IPS-18a (cell line): ENCODE data around the gene DPP6.

Experiments used
- H3K27ac ChIP-seq: one replicate; pipeline ENCODE4 v1.5.1; 2013; ENCODE audit warnings: low read length
- H3K27me3 ChIP-seq: one replicate; pipeline ENCODE4 v1.6.1; 2013; ENCODE audit warnings: mild to moderate bottlenecking, low read length; ENCODE audit not compliant: control insufficient read depth, insufficient read depth
- H3K36me3 ChIP-seq: one replicate; pipeline ENCODE4 v1.6.1; 2013; ENCODE audit warnings: low read depth, low read length; ENCODE audit not compliant: control insufficient read depth
- H3K4me1 ChIP-seq: one replicate; pipeline ENCODE4 v1.6.1; 2013; ENCODE audit warnings: low read depth, low read length; ENCODE audit not compliant: control insufficient read depth
- H3K4me3 ChIP-seq: one replicate; pipeline ENCODE4 v1.5.1; 2013; ENCODE audit warnings: low read length
- H3K9ac ChIP-seq: one replicate; pipeline ENCODE4 v1.6.1; 2013; ENCODE audit warnings: mild to moderate bottlenecking, low read length, moderate library complexity
- H3K9me3 ChIP-seq: one replicate; pipeline ENCODE4 v1.6.1; 2013; ENCODE audit warnings: low read depth, low read length; ENCODE audit not compliant: control insufficient read depth

Gene DPP6

DNA sequence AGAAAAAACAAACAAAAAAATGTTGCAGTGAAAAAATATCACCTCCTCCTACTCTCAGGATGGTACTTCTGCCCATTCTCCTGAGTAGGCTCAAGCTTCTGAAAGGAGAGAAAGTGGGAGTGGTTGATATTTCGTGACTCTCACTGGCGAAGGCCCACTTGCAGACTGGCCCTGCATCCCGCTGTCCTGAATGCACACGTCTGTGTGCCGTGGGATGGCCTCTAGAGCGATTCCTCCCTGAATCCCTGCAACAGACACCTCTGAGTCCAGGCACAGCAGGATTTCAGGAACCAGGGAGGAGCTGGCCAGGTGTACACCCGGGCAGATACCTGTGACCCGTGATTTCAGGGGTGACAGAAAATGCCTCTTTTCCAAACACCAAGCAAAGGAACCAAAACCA lies 319.2 kb downstream of the DPP6 start:
- Histone ChIP-seq H3K4me1 (peaks cover 6% of the 10 kb centered on the region), H3K9me3 (no peaks in the 10 kb centered on the region), H3K9ac (no peak overlapping the region), H3K4me3 (no peak overlapping the region), H3K27me3 (no peaks in the 10 kb centered on the region), H3K27ac (no peak overlapping the region), H3K36me3 (no peaks in the 10 kb centered on the region)

DNA sequence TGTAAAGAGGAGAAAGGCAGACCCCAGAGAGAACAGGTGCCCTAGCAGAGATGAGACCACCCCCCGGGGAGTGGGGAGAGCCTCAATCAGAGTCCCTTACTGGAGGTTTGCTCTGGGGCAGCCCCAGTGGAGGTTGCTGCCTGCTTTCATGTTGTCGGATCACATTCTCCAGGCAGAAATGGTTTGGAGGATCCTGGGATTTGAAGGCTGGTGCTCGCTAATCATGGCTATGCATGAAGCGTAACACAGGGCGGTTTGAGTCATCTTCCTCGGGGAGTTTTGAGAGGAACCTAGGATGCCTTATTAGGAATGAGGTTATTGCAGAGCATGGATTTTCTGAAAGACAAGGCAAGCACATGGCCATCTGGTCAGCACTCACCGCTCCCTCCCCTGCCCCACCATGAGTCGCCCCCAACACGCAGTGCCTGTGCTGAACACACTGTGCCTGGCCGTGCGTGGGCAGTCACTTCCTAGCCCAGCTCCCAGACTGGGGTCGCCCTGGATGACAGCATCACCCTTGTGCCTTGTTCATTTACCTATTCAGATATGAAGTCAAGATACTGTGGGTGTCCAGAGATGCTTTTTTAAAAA lies 319.9 kb downstream of the DPP6 start:
- Histone ChIP-seq H3K4me3 (no peak overlapping the region), H3K4me1 (peaks cover 6% of the 10 kb centered on the region), H3K27me3 (no peaks in the 10 kb centered on the region), H3K9ac (no peak overlapping the region), H3K27ac (no peak overlapping the region), H3K36me3 (no peaks in the 10 kb centered on the region), H3K9me3 (no peaks in the 10 kb centered on the region)

DNA sequence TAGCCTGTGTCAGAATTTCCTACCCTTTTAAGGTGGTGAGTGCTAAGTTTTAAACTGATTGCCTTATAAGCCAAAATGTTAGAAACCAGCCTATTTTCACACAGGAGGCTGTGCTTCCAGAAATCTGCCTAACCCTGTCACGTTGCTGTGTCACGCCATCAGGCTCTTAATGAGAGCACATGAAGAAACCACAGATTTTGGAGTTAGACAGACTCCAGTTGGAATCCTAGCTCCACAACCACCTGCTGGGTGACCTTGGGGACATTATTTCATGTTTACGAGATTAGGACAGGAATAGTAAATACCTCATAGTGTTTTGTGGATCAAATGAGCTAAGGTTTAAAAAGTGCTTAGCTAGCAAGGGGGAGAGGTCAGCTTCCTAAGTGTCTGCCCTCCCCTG lies 321.8 kb downstream of the DPP6 start:
- Histone ChIP-seq H3K27me3 (no peaks in the 10 kb centered on the region), H3K9ac (no peak overlapping the region), H3K36me3 (no peaks in the 10 kb centered on the region), H3K27ac (no peak overlapping the region), H3K9me3 (no peaks in the 10 kb centered on the region), H3K4me1 (peaks cover 6% of the 10 kb centered on the region), H3K4me3 (no peak overlapping the region)

DNA sequence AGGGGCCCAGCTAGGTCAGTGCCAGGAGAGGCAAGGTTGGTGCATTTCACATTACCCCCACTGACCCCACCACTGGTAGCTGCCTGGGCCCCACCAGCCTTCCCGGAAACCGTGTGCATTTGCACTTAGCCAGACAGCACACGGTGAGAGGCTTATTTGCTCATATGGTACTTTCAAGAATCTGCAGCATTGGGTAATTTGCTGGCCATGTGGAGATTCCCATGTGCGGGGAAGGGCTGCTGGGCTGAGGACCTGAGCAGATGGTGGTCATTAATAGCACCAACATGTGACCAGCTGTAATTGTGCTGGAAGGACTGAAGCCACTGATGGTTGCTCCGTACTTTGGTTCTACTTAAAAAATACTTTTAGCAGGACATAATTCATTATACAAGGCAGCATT lies 323.8 kb downstream of the DPP6 start:
- Histone ChIP-seq H3K4me1 (peaks cover 6% of the 10 kb centered on the region), H3K9ac (no peak overlapping the region), H3K36me3 (no peaks in the 10 kb centered on the region), H3K27ac (no peak overlapping the region), H3K27me3 (no peaks in the 10 kb centered on the region), H3K4me3 (no peak overlapping the region), H3K9me3 (no peaks in the 10 kb centered on the region)

DNA sequence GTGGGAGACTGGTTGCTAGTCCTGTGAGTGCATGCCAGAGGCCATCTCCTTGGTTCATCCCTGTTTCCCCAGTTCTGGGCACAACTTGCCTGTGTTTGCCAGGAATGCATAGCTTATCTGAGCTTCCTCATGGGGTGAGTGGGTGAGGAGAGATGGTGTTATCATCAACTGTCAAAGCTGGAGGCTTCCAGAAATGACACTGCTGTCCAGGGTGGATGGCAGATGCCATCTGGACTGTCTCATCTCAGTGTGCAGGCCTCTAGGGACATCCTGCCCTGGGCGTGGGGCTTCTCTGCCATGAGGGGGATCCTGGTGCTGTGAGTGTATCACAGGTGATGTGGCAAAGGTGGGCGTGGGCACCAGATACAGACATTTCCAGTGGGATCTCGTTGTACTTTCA lies 328.6 kb downstream of the DPP6 start:
- no peaks in the 10 kb centered on the region for H3K27me3 ChIP-seq
- no peaks in the 10 kb centered on the region for H3K9me3 ChIP-seq
- H3K4me1 ChIP-seq: no peaks in the 10 kb centered on the region
- no peak overlapping the region for H3K27ac ChIP-seq
- H3K36me3 ChIP-seq: no peaks in the 10 kb centered on the region
- no peak overlapping the region for H3K9ac ChIP-seq
- H3K4me3 ChIP-seq: no peak overlapping the region

DNA sequence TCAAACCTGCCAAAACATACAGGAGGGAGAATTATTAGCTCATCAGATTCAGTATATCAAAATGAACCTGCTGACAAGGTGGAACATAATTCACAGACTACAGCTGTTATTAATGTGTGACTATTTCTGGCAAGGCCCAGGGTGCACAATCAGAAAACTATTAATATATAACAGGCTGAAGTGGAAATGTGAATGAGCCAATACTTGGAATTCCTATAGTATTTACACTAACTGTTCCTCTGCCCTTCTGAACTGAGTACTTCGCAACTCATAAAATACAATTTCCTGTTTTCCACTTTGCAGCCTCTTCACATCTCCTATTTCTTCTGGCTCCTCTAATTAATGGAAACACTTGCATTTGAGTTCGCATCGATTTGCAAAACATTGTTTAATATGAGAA lies 330.8 kb downstream of the DPP6 start:
- Histone ChIP-seq H3K9me3 (no peaks in the 10 kb centered on the region), H3K36me3 (no peaks in the 10 kb centered on the region), H3K4me3 (no peak overlapping the region), H3K27ac (no peak overlapping the region), H3K9ac (no peak overlapping the region), H3K4me1 (no peaks in the 10 kb centered on the region), H3K27me3 (no peaks in the 10 kb centered on the region)

DNA sequence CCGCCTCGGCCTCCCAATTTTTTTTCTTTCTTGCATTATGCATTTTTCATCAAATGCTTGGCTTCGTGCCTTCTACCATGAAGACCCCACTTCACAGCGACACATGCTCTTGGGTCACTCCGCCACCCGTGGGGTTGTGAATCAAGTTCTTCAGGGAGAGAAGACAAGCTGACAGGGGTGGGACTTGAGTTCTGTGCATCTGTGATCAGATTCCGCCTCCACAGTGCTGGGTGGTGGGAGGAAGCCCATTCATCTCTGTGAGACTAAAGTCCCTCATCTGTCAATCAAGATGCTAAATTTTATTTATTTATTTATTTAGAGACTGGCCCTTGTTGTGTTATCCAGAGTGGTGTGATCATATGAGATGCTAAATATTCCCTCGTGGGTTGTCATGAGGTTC lies 333.0 kb downstream of the DPP6 start:
- no peak overlapping the region for H3K27ac ChIP-seq
- no peak overlapping the region for H3K9ac ChIP-seq
- H3K4me3 ChIP-seq: no peak overlapping the region
- no peaks in the 10 kb centered on the region for H3K27me3 ChIP-seq
- no peaks in the 10 kb centered on the region for H3K4me1 ChIP-seq
- no peaks in the 10 kb centered on the region for H3K9me3 ChIP-seq
- no peaks in the 10 kb centered on the region for H3K36me3 ChIP-seq

DNA sequence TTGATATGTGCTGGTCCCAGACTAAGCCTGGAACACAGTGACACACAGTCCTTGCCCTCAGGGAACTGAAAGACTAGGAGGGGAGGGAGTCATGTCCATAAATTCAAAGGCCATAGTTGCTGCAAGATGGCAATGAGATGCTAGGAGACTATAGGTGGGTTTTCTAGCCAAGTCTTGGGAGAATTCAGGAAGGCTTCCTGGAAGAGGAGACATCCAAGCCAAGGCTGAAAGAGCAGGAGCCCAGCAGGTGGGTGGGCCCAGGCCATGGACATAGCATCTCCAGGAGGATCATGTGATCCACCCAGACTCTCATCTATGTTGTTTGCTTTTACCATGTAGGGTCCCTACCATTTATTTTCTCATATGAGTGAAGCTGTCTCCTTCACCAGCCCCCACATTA lies 335.1 kb downstream of the DPP6 start:
- no peak overlapping the region for H3K9ac ChIP-seq
- no peaks in the 10 kb centered on the region for H3K27me3 ChIP-seq
- no peaks in the 10 kb centered on the region for H3K36me3 ChIP-seq
- H3K27ac ChIP-seq: no peak overlapping the region
- no peaks in the 10 kb centered on the region for H3K9me3 ChIP-seq
- H3K4me1 ChIP-seq: no peaks in the 10 kb centered on the region
- H3K4me3 ChIP-seq: no peak overlapping the region

DNA sequence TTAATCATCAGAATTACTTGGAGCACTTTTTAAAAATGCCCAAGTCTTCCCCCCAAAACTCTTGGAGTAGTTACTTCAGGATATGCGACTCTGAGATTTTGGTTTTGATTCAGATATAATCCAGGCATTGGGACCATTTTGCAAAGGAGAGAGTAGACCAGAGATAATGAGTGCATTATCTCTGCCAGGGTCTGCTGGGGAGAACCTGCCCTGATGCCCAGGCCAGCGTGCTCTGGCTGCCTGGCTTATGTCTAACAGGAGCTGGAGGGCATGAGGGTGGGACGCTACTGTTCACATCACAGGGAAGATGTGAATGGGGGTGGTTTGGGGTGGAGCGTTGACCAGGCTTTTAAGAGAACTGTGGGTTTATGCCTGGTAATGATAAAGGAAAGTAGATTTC lies 336.2 kb downstream of the DPP6 start:
- no peak overlapping the region for H3K4me3 ChIP-seq

DNA sequence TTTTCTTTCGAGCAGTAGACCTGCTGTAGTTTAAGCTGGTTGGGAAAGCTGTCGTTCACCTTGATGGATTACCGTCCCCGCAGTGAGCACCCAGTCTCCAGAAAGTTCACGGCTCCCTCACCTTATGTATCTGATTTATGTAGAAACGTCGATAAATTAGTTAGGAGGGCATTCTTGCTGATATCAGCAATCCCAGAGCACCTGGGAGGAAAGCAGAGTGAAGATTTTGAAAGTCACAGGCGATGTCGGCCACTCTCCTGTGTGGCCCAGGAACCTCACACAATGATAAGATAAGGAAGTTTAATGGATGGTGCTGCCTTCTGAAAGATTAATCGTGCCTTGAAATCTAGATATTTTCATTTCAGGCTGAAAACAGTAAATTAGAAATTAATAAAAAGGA lies 336.8 kb downstream of the DPP6 start:
- Histone ChIP-seq H3K4me1 (no peaks in the 10 kb centered on the region), H3K9ac (no peak overlapping the region), H3K9me3 (no peaks in the 10 kb centered on the region), H3K27ac (no peak overlapping the region), H3K4me3 (no peak overlapping the region), H3K27me3 (no peaks in the 10 kb centered on the region), H3K36me3 (no peaks in the 10 kb centered on the region)

More for the DNA sequence above, 336.2 kb downstream of the DPP6 start:
- Histone ChIP-seq H3K36me3 (no peaks in the 10 kb centered on the region), H3K27me3 (no peaks in the 10 kb centered on the region), H3K9ac (no peak overlapping the region), H3K9me3 (no peaks in the 10 kb centered on the region), H3K27ac (no peak overlapping the region), H3K4me1 (no peaks in the 10 kb centered on the region)

DNA sequence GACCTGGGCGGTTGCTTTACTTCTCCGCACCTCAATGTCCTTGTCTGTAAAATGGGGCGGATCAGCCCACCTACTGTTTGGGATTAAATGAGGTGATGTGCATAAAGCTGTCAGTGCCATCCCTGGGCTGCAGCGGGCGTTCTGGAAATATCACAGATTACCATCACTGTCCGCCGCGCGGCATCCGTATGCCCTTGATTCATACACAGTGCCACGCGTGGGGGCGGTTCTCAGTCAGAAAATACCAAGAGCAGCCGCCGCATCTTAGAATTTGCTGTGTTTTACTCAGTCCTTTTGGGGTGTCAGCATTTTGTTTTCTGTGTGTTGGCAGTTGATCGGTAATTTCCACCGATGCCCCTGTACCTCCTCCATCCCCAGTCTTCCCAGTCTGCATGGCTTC lies 338.8 kb downstream of the DPP6 start:
- Histone ChIP-seq H3K9ac (no peak overlapping the region), H3K36me3 (no peaks in the 10 kb centered on the region), H3K4me3 (no peak overlapping the region), H3K27ac (no peak overlapping the region), H3K27me3 (no peaks in the 10 kb centered on the region), H3K9me3 (no peaks in the 10 kb centered on the region), H3K4me1 (no peaks in the 10 kb centered on the region)

DNA sequence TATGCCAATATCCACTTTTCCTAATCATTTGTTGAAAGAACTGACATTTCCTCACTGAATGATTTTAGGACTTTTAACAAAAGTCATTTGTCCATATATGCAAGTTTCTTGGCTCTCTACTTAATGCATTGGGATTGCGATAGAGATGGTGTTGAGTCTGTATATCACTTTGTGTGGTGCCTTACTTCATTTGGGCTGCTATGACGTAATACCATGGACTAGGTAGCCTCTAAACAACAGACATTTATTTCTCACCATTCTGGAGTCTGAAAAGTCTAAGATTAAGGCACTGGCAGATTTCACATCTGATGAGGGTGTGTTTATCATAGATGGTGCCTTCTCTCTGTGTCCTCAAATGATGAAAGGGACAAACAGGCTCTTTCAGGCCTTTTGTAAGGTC lies 342.6 kb downstream of the DPP6 start:
- Histone ChIP-seq H3K27me3 (no peaks in the 10 kb centered on the region), H3K36me3 (no peaks in the 10 kb centered on the region), H3K27ac (no peak overlapping the region), H3K4me1 (no peaks in the 10 kb centered on the region), H3K9ac (no peak overlapping the region), H3K4me3 (no peak overlapping the region), H3K9me3 (no peaks in the 10 kb centered on the region)
